ENCODE results near the gene PEPD. TPM values are rescaled to one million over a fixed set of nuclear protein-coding genes. Genes with fewer than 3 reads are reported as not detected.

PEPD gene
- total and polyA plus RNA-seq, 2 donors (not counting 3 experiments of a cell fraction or from before 2014, with no cell fraction given), result 73.7 to 126 TPM

DNA sequence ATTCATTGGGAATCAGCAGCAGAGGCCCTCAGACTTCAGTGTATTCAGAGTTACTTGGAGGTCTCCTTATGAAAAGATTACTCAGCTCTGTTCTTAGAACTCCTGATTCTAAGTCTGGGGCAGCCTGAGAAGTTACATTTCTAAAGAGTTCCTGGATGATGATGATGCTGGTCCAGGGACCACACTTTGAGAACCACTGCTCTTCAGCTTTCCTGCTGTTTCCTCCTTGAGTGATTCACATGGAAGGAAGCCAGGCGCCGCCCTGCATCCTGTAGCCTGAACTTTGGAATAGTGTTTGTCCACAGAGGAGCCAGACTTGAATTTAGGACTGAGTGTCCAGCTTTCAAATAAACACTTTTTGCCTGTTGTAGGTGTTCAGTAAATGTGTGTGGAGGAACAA, 145.2 kb downstream of the PEPD start:
- peaks cover 46% of the 10 kb centered on the region for H3K4me1 ChIP-seq (ENCODE audit: control insufficient read depth, extremely low read depth, insufficient read depth, low read length)
- peak; percentile 89 for FAIRE-seq
- POLR2A ChIA-PET, result no interaction called here
- peaks cover 5% of the 10 kb centered on the region for H4K20me1 ChIP-seq (replicated peaks; ENCODE audit: control insufficient read depth, extremely low read depth, insufficient read depth, low read length)
- H3K9me1 ChIP-seq (replicated peaks; ENCODE audit: control insufficient read depth, extremely low read depth, insufficient read depth, low read length), result no peaks in the 10 kb centered on the region
- peaks cover 5 to 10% of the 10 kb centered on the region in 2 experiments for H3K36me3 ChIP-seq (ENCODE audit: control insufficient read depth in 2 of 2, extremely low read depth in 1 of 2, insufficient read depth in 2 of 2, low read length in 2 of 2)
- intact Hi-C loops (cut with micrococcal nuclease), result loop anchor here (2.0 to 10.0 kb wide), 4 partner anchors 18 to 508 kb away; partner anchors contain the start of genes CEP89 and FAAP24
- H3K9me3 ChIP-seq (replicated peaks; ENCODE audit: control insufficient read depth, insufficient read depth, low read length), result no peaks in the 10 kb centered on the region
- H3K9ac ChIP-seq (replicated peaks; ENCODE audit: extremely low read depth, insufficient read depth, low read length), result peak overlapping the region; percentile 51
- BruUV-seq (replicated peaks), result no TSS peak
- peak; percentile 92 for DNase-seq (ENCODE audit: low read depth, low spot score)
- CTCF ChIA-PET, result interaction anchor here (0.6 to 2.1 kb wide), 10 partner anchors 8 to 402 kb away, joined by 3 to 13 read pairs (median 3); no protein-coding TSS in a partner anchor
- H3K4me2 ChIP-seq (ENCODE audit: insufficient read depth, low read length), result peak overlapping the region; percentile 80
- dilution Hi-C loops (cut with MboI; ENCODE audit: extremely low pct_ligation_motif_present, low sequenced_read_pairs), result no loop called here
- peak overlapping the region; percentile 94 for H3K27ac ChIP-seq (ENCODE audit: insufficient read depth, low read depth, low read length)
- H3K27me3 ChIP-seq (ENCODE audit: control insufficient read depth in 2 of 2, insufficient read depth in 2 of 2, low read length in 2 of 2), result no peaks in the 10 kb centered on the region
- H3K4me3 ChIP-seq (replicated peaks in 1 of 3; ENCODE audit: insufficient read depth in 1 of 3, low read depth in 1 of 3, low read length in 3 of 3), result peak overlapping the region in 1 of 3 experiments; percentile 7
- peaks cover 73% of the 10 kb centered on the region for H3K79me2 ChIP-seq (ENCODE audit: control insufficient read depth, insufficient read depth, low read length)
- no peak overlapping the region for H2AFZ ChIP-seq (ENCODE audit: low read depth, low read length)
- TF ChIP-seq POLR2AphosphoS5 (IDR thresholded peaks at IDR 0.05; ENCODE audit: insufficient read depth, low read depth, low read length), result peak; percentile 65
- TF ChIP-seq FOS (IDR thresholded peaks at IDR 0.05; ENCODE audit: borderline replicate concordance, insufficient read depth, low read length), result peak; percentile 74
- TF ChIP-seq EZH2 (IDR thresholded peaks at IDR 0.05; ENCODE audit: borderline replicate concordance, low read depth, low read length, severe bottlenecking), result no peak
- TF ChIP-seq JUN (IDR thresholded peaks at IDR 0.05; ENCODE audit: borderline replicate concordance, insufficient read depth, insufficient read length, low read depth), result peak; percentile 63

DNA sequence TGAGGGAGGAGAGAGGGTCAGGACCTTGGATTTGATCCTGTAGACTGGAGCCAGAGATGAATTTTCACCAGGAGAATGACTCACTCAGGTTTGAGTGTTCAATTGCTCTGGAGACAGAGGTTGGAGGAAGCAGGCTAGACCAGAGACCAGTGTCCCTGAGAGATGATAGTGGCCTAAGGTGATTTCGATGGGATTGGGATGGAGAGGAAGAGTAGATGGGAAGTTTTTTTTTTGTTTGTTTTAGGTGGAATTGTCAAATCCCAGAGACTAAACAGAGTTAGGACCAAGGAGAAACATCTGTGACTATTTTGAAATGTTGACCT, 145.8 kb downstream of the PEPD start:
- Histone ChIP-seq H2AFZ (ENCODE audit: low read depth, low read length) (no peak overlapping the region), H4K20me1 (replicated peaks; ENCODE audit: control insufficient read depth, extremely low read depth, insufficient read depth, low read length) (peaks cover 5% of the 10 kb centered on the region), H3K4me1 (ENCODE audit: control insufficient read depth, extremely low read depth, insufficient read depth, low read length) (peaks cover 46% of the 10 kb centered on the region), H3K9me1 (replicated peaks; ENCODE audit: control insufficient read depth, extremely low read depth, insufficient read depth, low read length) (no peaks in the 10 kb centered on the region), H3K4me2 (ENCODE audit: insufficient read depth, low read length) (peak overlapping the region; percentile 32), H3K79me2 (ENCODE audit: control insufficient read depth, insufficient read depth, low read length) (peaks cover 67% of the 10 kb centered on the region), H3K27me3 (ENCODE audit: control insufficient read depth in 2 of 2, insufficient read depth in 2 of 2, low read length in 2 of 2) (no peaks in the 10 kb centered on the region), H3K9me3 (replicated peaks; ENCODE audit: control insufficient read depth, insufficient read depth, low read length) (no peaks in the 10 kb centered on the region), H3K4me3 (replicated peaks in 1 of 3; ENCODE audit: insufficient read depth in 1 of 3, low read depth in 1 of 3, low read length in 3 of 3) (no peak overlapping the region), H3K27ac (ENCODE audit: insufficient read depth, low read depth, low read length) (peak overlapping the region; percentile 94), H3K36me3 (ENCODE audit: control insufficient read depth in 2 of 2, extremely low read depth in 1 of 2, insufficient read depth in 2 of 2, low read length in 2 of 2) (peaks cover 5 to 7% of the 10 kb centered on the region in 2 experiments), H3K9ac (replicated peaks; ENCODE audit: extremely low read depth, insufficient read depth, low read length) (peak overlapping the region; percentile 11)
- CTCF ChIA-PET, result interaction anchor here (0.7 to 2.1 kb wide), 7 partner anchors 8 to 402 kb away, joined by 3 to 13 read pairs (median 3); no protein-coding TSS in a partner anchor
- BruUV-seq (replicated peaks), result no TSS peak
- dilution Hi-C loops (cut with MboI; ENCODE audit: extremely low pct_ligation_motif_present, low sequenced_read_pairs), result no loop called here
- intact Hi-C loops (cut with micrococcal nuclease), result loop anchor here (2.0 to 10.0 kb wide), 4 partner anchors 19 to 509 kb away; partner anchors contain the start of genes CEP89 and FAAP24
- POLR2A ChIA-PET, result no interaction called here
- TF ChIP-seq FOS (IDR thresholded peaks at IDR 0.05; ENCODE audit: borderline replicate concordance, insufficient read depth, low read length) (peak; percentile 18), MYC (IDR thresholded peaks at IDR 0.05; ENCODE audit: low read depth, low read length) (no peak), POLR2AphosphoS5 (IDR thresholded peaks at IDR 0.05; ENCODE audit: insufficient read depth, low read depth, low read length) (no peak), EZH2 (IDR thresholded peaks at IDR 0.05; ENCODE audit: borderline replicate concordance, low read depth, low read length, severe bottlenecking) (no peak), POLR2A (IDR thresholded peaks at IDR 0.05; ENCODE audit: low read depth, low read length) (no peak)
- TF ChIP-seq, protein P1, sequence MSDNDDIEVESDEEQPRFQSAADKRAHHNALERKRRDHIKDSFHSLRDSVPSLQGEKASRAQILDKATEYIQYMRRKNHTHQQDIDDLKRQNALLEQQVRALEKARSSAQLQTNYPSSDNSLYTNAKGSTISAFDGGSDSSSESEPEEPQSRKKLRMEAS (IDR thresholded peaks at IDR 0.05; ENCODE audit: insufficient read depth, insufficient read length), result no peak
- TF ChIP-seq, protein P2, sequence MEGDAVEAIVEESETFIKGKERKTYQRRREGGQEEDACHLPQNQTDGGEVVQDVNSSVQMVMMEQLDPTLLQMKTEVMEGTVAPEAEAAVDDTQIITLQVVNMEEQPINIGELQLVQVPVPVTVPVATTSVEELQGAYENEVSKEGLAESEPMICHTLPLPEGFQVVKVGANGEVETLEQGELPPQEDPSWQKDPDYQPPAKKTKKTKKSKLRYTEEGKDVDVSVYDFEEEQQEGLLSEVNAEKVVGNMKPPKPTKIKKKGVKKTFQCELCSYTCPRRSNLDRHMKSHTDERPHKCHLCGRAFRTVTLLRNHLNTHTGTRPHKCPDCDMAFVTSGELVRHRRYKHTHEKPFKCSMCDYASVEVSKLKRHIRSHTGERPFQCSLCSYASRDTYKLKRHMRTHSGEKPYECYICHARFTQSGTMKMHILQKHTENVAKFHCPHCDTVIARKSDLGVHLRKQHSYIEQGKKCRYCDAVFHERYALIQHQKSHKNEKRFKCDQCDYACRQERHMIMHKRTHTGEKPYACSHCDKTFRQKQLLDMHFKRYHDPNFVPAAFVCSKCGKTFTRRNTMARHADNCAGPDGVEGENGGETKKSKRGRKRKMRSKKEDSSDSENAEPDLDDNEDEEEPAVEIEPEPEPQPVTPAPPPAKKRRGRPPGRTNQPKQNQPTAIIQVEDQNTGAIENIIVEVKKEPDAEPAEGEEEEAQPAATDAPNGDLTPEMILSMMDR (IDR thresholded peaks at IDR 0.05; ENCODE audit: extremely low read depth in 1 of 2, insufficient read depth in 1 of 2, low read depth in 1 of 2, low read length in 2 of 2), result no peak
- DNase-seq (ENCODE audit: low read depth, low spot score), result no peak
- no peak for FAIRE-seq
